Ishikawa (cell line): ENCODE results near the gene ZNF536.

Experiments
- CEBPB ChIP-seq: IDR thresholded peaks from 2 replicates; pipeline ENCODE4 v1.6.1; 2012
- CREB1 ChIP-seq: IDR thresholded peaks from 2 replicates; pipeline ENCODE4 v1.6.1; 2012; ENCODE audit warnings: low read depth
- EGR1 ChIP-seq: IDR thresholded peaks from 2 replicates; pipeline ENCODE4 v1.6.1; 2012
- EP300 ChIP-seq: IDR thresholded peaks from 2 replicates; pipeline ENCODE4 v1.6.1; 2012; ENCODE audit warnings: borderline replicate concordance
- FOXM1 ChIP-seq: IDR thresholded peaks from 2 replicates; pipeline ENCODE4 v1.6.1; 2012; ENCODE audit warnings: low read depth, borderline replicate concordance
- NFIC ChIP-seq: IDR thresholded peaks from 2 replicates; pipeline ENCODE4 v1.6.1; 2012
- RAD21 ChIP-seq: IDR thresholded peaks from 2 replicates; pipeline ENCODE4 v1.6.1; 2012; ENCODE audit warnings: low read depth
- TAF1 ChIP-seq: IDR thresholded peaks from 2 replicates; pipeline ENCODE4 v1.6.1; 2012; ENCODE audit warnings: low read depth, mild to moderate bottlenecking
- TCF12 ChIP-seq: IDR thresholded peaks from 2 replicates; pipeline ENCODE4 v1.6.1; 2012; ENCODE audit warnings: low read depth
- TEAD4 ChIP-seq: IDR thresholded peaks from 2 replicates; pipeline ENCODE4 v1.6.1; 2012
- YY1 ChIP-seq: IDR thresholded peaks from 2 replicates; pipeline ENCODE4 v1.6.1; 2012; ENCODE audit warnings: low read depth
- ZBTB7A ChIP-seq: IDR thresholded peaks from 2 replicates; pipeline ENCODE4 v1.6.1; 2012; ENCODE audit warnings: low read depth
- TF ChIP-seq, protein P1 (sequence below): IDR thresholded peaks from 2 replicates; pipeline ENCODE4 v1.6.1; 2012; ENCODE audit warnings: low read depth, mild to moderate bottlenecking
- TF ChIP-seq, protein P2 (sequence below): IDR thresholded peaks from 2 replicates; pipeline ENCODE4 v1.6.1; 2012
- TF ChIP-seq, protein P3 (sequence below): IDR thresholded peaks from 2 replicates; pipeline ENCODE4 v1.6.1; 2012

The ZNF536 gene

DNA sequence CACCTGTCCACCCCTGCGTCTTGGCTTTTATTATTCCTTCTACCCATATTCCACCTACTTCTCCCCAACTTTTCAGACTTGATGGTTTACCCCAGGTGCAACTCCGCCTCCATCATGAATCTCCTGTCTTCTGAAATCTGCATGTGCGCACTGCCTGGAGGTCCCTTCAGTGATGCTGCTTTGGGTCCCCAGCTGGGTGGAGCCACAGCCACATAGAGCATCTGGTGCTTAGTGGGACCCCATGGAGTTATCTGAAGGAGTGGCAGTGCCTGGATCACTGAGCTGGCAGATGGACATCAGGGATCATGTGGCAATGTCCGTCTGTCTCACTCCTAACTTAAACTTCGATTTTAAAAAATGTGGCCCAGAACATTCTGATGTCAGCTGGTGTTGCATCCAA is 13.5 kb downstream of the ZNF536 start:
- TF ChIP-seq, protein P1, sequence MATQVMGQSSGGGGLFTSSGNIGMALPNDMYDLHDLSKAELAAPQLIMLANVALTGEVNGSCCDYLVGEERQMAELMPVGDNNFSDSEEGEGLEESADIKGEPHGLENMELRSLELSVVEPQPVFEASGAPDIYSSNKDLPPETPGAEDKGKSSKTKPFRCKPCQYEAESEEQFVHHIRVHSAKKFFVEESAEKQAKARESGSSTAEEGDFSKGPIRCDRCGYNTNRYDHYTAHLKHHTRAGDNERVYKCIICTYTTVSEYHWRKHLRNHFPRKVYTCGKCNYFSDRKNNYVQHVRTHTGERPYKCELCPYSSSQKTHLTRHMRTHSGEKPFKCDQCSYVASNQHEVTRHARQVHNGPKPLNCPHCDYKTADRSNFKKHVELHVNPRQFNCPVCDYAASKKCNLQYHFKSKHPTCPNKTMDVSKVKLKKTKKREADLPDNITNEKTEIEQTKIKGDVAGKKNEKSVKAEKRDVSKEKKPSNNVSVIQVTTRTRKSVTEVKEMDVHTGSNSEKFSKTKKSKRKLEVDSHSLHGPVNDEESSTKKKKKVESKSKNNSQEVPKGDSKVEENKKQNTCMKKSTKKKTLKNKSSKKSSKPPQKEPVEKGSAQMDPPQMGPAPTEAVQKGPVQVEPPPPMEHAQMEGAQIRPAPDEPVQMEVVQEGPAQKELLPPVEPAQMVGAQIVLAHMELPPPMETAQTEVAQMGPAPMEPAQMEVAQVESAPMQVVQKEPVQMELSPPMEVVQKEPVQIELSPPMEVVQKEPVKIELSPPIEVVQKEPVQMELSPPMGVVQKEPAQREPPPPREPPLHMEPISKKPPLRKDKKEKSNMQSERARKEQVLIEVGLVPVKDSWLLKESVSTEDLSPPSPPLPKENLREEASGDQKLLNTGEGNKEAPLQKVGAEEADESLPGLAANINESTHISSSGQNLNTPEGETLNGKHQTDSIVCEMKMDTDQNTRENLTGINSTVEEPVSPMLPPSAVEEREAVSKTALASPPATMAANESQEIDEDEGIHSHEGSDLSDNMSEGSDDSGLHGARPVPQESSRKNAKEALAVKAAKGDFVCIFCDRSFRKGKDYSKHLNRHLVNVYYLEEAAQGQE: no peak
- TF ChIP-seq CEBPB: no peak
- no peak for TF ChIP-seq FOXM1
- TF ChIP-seq ZBTB7A: no peak
- TF ChIP-seq EP300: no peak
- TF ChIP-seq, protein P2, sequence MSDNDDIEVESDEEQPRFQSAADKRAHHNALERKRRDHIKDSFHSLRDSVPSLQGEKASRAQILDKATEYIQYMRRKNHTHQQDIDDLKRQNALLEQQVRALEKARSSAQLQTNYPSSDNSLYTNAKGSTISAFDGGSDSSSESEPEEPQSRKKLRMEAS: no peak
- TF ChIP-seq, protein P3, sequence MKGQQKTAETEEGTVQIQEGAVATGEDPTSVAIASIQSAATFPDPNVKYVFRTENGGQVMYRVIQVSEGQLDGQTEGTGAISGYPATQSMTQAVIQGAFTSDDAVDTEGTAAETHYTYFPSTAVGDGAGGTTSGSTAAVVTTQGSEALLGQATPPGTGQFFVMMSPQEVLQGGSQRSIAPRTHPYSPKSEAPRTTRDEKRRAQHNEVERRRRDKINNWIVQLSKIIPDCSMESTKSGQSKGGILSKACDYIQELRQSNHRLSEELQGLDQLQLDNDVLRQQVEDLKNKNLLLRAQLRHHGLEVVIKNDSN: no peak
- no peak for TF ChIP-seq EGR1
- TF ChIP-seq TCF12: no peak
- no peak for TF ChIP-seq TAF1
- no peak for TF ChIP-seq TEAD4
- no peak for TF ChIP-seq CREB1
- TF ChIP-seq NFIC: no peak
- no peak for TF ChIP-seq YY1

DNA sequence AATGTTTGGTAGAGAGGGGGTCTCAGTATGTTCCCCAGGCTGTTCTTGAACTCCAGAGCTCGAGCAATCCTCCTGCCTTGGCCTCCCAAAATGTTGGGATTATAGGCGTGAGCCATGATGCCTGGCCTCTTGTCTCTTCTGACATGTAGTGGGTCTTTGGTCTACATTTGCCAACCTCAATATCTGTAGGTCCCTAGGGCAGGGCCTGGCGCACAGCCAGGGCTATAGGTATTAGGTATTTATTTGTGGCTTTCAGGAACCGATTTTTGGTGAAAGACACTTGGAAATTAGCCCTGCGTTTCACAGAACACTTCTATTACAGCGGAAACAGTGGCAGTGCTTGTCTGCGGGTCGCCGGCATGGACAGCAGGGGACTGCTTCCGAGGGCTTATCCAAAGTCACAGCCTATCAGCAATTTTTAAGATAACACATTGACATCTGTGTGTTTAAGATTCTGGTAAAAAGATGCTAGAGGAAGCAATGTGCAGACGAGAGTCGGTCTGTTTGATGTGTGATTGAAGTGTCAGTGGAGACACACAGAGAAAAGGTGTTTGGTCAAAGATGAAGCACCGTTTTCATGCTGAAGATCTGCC is 14.5 kb downstream of the ZNF536 start:
- TF ChIP-seq EGR1: no peak
- TF ChIP-seq ZBTB7A: no peak
- TF ChIP-seq, protein P3: no peak
- TF ChIP-seq, protein P2: no peak
- no peak for TF ChIP-seq CEBPB
- no peak for TF ChIP-seq EP300
- no peak for TF ChIP-seq FOXM1
- no peak for TF ChIP-seq NFIC
- no peak for TF ChIP-seq YY1
- TF ChIP-seq TCF12: no peak
- TF ChIP-seq, protein P1: no peak
- no peak for TF ChIP-seq TEAD4
- no peak for TF ChIP-seq CREB1
- TF ChIP-seq TAF1: no peak

DNA sequence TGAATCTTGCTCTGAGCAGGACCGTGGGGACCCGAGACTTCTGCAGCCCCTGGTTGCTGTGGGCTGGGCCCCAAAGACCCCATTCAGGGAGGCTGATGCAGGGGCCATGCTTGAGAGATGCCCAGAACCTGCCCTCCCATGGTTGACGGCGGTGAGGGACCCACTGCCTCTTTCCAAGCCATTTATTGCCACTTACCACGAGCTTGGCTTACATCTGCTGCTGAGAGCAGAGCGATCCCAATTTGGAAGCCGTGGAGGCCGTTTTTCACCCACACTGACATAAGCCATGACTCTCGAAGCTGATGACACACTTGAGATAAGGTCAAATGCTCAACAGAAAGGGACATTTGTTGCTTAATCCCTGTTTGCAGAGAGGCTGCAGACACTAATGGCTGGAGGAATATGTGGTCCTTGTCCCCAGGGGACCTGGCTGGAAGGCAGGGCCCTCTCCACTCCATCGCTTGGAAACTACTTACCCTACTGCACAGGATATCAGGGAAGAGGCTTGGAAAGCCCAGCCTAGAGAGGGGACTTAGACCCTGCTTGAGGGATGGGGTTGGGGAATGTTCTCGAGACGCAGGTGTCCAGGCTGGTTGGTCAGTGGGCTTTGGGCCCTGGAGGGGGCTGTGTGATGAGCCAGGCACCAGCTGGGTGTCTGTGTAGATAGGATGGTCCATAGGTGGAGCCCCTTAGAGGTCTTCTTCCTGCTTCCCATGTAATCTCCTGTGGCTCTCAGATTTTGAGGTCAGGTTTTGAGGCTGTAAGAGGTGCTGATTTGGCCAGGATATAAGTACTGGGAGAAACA is 15.3 kb downstream of the ZNF536 start:
- TF ChIP-seq EP300 (no peak), TAF1 (no peak), CREB1 (no peak)

DNA sequence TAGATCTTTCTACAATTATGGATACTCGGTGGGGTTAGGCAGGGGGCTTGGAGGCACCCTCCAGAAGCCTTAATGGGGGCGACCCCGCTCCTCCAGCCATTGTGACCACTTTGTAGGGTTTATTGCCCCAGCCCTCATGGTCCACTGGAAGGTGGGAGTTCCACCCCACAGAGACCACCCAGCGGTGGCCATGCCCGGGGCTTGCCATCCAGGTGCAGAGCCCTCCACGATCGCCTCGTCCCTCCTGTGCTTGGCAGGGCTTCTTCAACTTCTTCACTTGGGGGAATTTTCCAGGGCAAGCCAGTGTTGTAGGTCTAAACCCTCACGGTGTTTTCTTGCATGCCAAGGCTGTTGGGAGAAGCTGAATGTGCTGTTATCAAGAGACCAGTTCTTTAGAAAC is 16.1 kb downstream of the ZNF536 start:
- TF ChIP-seq CEBPB (no peak), CREB1 (no peak), EP300 (no peak), YY1 (no peak), TEAD4 (no peak), TCF12 (no peak), FOXM1 (no peak)
- TF ChIP-seq, protein P3: no peak

DNA sequence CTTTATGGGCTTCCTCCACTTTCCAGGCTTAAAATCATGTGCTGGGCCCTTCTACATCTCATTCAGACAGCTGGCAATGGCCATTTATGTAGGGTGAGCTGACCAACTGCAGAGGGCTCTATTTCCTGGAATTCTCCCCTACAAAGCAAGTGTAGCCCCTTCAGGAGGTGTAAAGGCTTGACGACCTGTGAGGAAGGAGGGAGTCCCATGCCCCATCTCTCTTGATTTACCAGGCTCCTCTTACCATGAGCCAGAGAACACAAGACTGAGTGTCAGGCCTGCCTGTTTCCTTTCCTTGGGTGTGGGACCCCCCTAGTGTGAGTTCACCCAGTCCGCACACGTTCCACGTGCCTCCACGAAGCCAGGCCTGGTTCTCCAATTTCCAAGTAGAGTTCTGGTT is 16.6 kb downstream of the ZNF536 start:
- TF ChIP-seq RAD21 (no peak), CREB1 (no peak), TAF1 (no peak), ZBTB7A (no peak), YY1 (no peak), NFIC (no peak)
